BE2C (cell line): Measurements from ENCODE around the gene RPP40.
"Not testable (repeated sequence)": the region's sequence is repeated elsewhere in the genome, so short reads cannot be mapped to it uniquely, and the experiment has no call there.

Experiments used
- DNase-seq: peaks from one replicate; pipeline ENCODE4 v3.0.0-alpha.2; 2020
- H3K27me3 ChIP-seq: fragments of 250-450 bp; sonication (Bioruptor Pico); 2 replicates; pipeline ENCODE4 v1.5.1; 2020; ENCODE audit warnings: mild to moderate bottlenecking
- H3K36me3 ChIP-seq: fragments of 250-450 bp; sonication (Bioruptor Pico); 2 replicates; pipeline ENCODE4 v1.5.1; 2020; ENCODE audit warnings: mild to moderate bottlenecking
- H3K4me1 ChIP-seq: fragments of 250-450 bp; sonication (Bioruptor Pico); 2 replicates; pipeline ENCODE4 v1.5.1; 2020
- H3K4me3 ChIP-seq: 2 replicates; pipeline ENCODE4 v1.5.1; 2011; ENCODE audit warnings: low read depth, low read length
- H3K9me3 ChIP-seq: fragments of 250-450 bp; sonication (Bioruptor Pico); 2 replicates; pipeline ENCODE4 v1.5.1; 2020
- TF ChIP-seq, protein P1 (sequence below): IDR thresholded peaks from 2 replicates; pipeline ENCODE4 v1.5.1; 2012; ENCODE audit warnings: mild to moderate bottlenecking, low read depth, low read length

The RPP40 gene

GRCh38 chr6:5006222-5006621 is 2.4 kb upstream of the RPP40 start:
- Histone ChIP-seq H3K36me3 (no peaks in the 10 kb centered on the region), H3K4me1 (no peaks in the 10 kb centered on the region), H3K9me3 (no peaks in the 10 kb centered on the region; the same call in 1 of the 2 replicates), H3K4me3 (no peak overlapping the region), H3K27me3 (no peaks in the 10 kb centered on the region)
- TF ChIP-seq, protein P1, sequence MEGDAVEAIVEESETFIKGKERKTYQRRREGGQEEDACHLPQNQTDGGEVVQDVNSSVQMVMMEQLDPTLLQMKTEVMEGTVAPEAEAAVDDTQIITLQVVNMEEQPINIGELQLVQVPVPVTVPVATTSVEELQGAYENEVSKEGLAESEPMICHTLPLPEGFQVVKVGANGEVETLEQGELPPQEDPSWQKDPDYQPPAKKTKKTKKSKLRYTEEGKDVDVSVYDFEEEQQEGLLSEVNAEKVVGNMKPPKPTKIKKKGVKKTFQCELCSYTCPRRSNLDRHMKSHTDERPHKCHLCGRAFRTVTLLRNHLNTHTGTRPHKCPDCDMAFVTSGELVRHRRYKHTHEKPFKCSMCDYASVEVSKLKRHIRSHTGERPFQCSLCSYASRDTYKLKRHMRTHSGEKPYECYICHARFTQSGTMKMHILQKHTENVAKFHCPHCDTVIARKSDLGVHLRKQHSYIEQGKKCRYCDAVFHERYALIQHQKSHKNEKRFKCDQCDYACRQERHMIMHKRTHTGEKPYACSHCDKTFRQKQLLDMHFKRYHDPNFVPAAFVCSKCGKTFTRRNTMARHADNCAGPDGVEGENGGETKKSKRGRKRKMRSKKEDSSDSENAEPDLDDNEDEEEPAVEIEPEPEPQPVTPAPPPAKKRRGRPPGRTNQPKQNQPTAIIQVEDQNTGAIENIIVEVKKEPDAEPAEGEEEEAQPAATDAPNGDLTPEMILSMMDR, result no peak
- no peak for DNase-seq

- not testable (repeated sequence) for H3K4me3 ChIP-seq, H3K27me3 ChIP-seq, H3K36me3 ChIP-seq, H3K4me1 ChIP-seq, DNase-seq, H3K9me3 ChIP-seq
Measured at GRCh38 chr6:5005038-5005433, 1.2 kb upstream of the RPP40 start.

- DNase-seq, result no peak
- Histone ChIP-seq H3K4me1 (no peaks in the 10 kb centered on the region), H3K27me3 (no peaks in the 10 kb centered on the region), H3K36me3 (no peaks in the 10 kb centered on the region), H3K9me3 (no peaks in the 10 kb centered on the region), H3K4me3 (peak overlapping the region; percentile 73)
- TF ChIP-seq, protein P1, result no peak
Measured at GRCh38 chr6:5004373-5005037, 668 bp upstream of the RPP40 start.

- TF ChIP-seq, protein P1, result no peak
- DNase-seq, result no peak
- Histone ChIP-seq H3K4me3 (no peak overlapping the region), H3K36me3 (no peaks in the 10 kb centered on the region), H3K27me3 (no peaks in the 10 kb centered on the region), H3K4me1 (no peaks in the 10 kb centered on the region), H3K9me3 (no peaks in the 10 kb centered on the region)
Measured at GRCh38 chr6:4999586-4999985, 4.3 kb downstream of the RPP40 start.

DNA sequence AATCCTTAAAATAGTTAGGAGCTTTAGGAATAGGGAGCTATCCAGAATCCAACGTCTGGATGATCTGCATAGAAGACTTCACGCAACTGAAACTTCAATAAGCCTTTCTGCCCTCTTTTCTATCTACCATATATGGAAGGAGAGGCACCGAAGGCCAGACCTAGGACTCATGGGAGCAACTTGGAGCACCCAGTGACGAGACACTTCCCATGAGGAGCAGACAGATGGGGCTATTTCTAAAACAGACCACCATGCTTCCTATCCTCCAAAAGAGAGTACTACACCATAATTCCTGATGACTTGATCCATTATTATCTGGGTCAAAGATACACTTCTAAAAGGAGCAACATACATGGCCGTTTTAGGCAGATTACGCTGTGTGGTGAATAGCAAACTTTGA is 6.0 kb downstream of the RPP40 start:
- no peaks in the 10 kb centered on the region for H3K27me3 ChIP-seq
- no peak overlapping the region for H3K4me3 ChIP-seq
- DNase-seq, result no peak
- TF ChIP-seq, protein P1, result no peak
- no peaks in the 10 kb centered on the region for H3K9me3 ChIP-seq
- no peaks in the 10 kb centered on the region for H3K4me1 ChIP-seq
- no peaks in the 10 kb centered on the region for H3K36me3 ChIP-seq

DNA sequence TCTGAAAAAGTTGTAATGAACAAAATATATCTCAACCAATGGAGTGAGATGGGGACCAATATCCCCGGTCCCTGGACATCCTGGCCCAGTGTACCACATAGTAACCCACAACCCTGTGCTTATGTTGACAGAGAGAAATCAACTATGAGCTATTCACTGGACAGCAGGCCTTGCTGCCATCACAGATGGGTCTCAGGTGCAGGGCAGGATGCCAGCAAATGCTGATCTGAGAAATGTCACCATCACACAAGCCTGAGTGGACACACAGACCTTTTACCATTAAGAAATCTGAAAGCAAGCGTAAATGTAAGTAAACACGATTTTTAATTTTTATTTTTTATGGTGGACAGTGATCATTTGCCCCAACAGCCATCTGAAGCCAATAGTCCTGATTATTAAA is 9.1 kb downstream of the RPP40 start:
- Histone ChIP-seq H3K4me3 (no peak overlapping the region), H3K9me3 (no peaks in the 10 kb centered on the region), H3K36me3 (no peaks in the 10 kb centered on the region), H3K27me3 (no peaks in the 10 kb centered on the region), H3K4me1 (no peaks in the 10 kb centered on the region)
- TF ChIP-seq, protein P1, result no peak
- DNase-seq, result no peak
